GM12875 (cell line): Measurements from ENCODE around the gene MCTP1.

ENCODE experiments used
- H3K4me3 ChIP-seq: one replicate; pipeline ENCODE4 v1.5.1; 2011; ENCODE audit warnings: low read depth, low read length, control low read depth
- CTCF ChIP-seq: IDR thresholded peaks from 2 replicates; pipeline ENCODE4 v1.5.1; 2011; ENCODE audit warnings: low read depth, mild to moderate bottlenecking, control low read depth, inconsistent platforms, low read length, moderate library complexity, borderline replicate concordance; ENCODE audit not compliant: insufficient read depth

MCTP1 gene

GRCh38 chr5:95066048-95066447 is 218.8 kb downstream of the MCTP1 start:
- TF ChIP-seq CTCF = no peak
- H3K4me3 ChIP-seq = no peak overlapping the region

GRCh38 chr5:95063492-95063891 is 221.4 kb downstream of the MCTP1 start:
- no peak for TF ChIP-seq CTCF
- no peak overlapping the region for H3K4me3 ChIP-seq

- TF ChIP-seq CTCF = no peak
- no peak overlapping the region for H3K4me3 ChIP-seq
Measured at GRCh38 chr5:95060098-95060497, 224.8 kb downstream of the MCTP1 start.

GRCh38 chr5:95059636-95060035 is 225.3 kb downstream of the MCTP1 start:
- TF ChIP-seq CTCF = no peak
- no peak overlapping the region for H3K4me3 ChIP-seq

GRCh38 chr5:95057615-95058014 is 227.3 kb downstream of the MCTP1 start:
- TF ChIP-seq CTCF = no peak
- H3K4me3 ChIP-seq = no peak overlapping the region

- no peak for TF ChIP-seq CTCF
- H3K4me3 ChIP-seq = no peak overlapping the region
Measured at GRCh38 chr5:95053253-95053652, 231.6 kb downstream of the MCTP1 start.

- H3K4me3 ChIP-seq = no peak overlapping the region
- TF ChIP-seq CTCF = no peak
Measured at GRCh38 chr5:95050708-95051107, 234.2 kb downstream of the MCTP1 start.
